ENCODE results near the gene EFCAB12.

DNA sequence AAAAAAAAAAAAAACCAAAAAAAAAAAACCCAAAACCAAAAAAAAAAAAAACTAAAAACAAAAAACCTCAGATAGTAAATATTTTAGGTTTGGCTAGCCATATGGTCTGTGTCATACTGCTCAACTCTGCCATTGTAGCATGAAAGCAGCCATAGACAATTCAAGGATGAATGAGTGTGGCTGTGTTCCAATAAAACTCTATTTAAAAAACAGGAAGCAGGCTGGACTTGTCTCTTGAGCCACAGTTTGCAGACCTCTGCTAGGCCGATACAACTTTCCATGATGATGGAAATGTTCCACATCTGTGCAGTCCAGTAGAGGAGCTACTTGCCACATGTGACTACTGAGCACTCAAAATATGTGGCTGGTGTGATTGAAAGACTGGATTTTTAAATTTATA is 11.1 kb downstream of the EFCAB12 start:
- TF ChIP-seq POLR2AphosphoS5 (IDR thresholded peaks at IDR 0.05; ENCODE audit: low read depth, low read length) (no peak), TAF1 (IDR thresholded peaks at IDR 0.05; ENCODE audit: borderline replicate concordance, insufficient read depth, low read length) (no peak), SIN3A (IDR thresholded peaks at IDR 0.05; ENCODE audit: borderline replicate concordance, insufficient read depth, low read length) (no peak), FOXP2 (optimal IDR thresholded peaks at IDR 0.05; ENCODE audit: borderline replicate concordance, extremely low read depth, extremely low read length, insufficient read depth) (no peak)
- TF ChIP-seq, protein P1, sequence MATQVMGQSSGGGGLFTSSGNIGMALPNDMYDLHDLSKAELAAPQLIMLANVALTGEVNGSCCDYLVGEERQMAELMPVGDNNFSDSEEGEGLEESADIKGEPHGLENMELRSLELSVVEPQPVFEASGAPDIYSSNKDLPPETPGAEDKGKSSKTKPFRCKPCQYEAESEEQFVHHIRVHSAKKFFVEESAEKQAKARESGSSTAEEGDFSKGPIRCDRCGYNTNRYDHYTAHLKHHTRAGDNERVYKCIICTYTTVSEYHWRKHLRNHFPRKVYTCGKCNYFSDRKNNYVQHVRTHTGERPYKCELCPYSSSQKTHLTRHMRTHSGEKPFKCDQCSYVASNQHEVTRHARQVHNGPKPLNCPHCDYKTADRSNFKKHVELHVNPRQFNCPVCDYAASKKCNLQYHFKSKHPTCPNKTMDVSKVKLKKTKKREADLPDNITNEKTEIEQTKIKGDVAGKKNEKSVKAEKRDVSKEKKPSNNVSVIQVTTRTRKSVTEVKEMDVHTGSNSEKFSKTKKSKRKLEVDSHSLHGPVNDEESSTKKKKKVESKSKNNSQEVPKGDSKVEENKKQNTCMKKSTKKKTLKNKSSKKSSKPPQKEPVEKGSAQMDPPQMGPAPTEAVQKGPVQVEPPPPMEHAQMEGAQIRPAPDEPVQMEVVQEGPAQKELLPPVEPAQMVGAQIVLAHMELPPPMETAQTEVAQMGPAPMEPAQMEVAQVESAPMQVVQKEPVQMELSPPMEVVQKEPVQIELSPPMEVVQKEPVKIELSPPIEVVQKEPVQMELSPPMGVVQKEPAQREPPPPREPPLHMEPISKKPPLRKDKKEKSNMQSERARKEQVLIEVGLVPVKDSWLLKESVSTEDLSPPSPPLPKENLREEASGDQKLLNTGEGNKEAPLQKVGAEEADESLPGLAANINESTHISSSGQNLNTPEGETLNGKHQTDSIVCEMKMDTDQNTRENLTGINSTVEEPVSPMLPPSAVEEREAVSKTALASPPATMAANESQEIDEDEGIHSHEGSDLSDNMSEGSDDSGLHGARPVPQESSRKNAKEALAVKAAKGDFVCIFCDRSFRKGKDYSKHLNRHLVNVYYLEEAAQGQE (IDR thresholded peaks at IDR 0.05; ENCODE audit: insufficient read depth in 1 of 2, low read depth in 2 of 2, low read length in 2 of 2), result no peak
